HT1080 (cell line): ENCODE data around the gene AIF1L. TPM values are rescaled to one million over a fixed set of nuclear protein-coding genes. Genes with fewer than 3 reads are reported as not detected.
A peak's percentile ranks its signal among the peaks of the same experiment; 100 is the strongest.
"Not testable (repeated sequence)": the region's sequence is repeated elsewhere in the genome, so short reads cannot be mapped to it uniquely, and the experiment has no call there.

Experiments
- DNase-seq: peaks from one replicate; pipeline ENCODE4 v3.0.0-alpha.2; 2015; ENCODE audit warnings: low read depth
- total RNA-seq: library from RNA; depleted of rRNA; stranded (reverse); fragments of >200 nt; shearing (Covaris generic); gene quantifications from 2 replicates; pipeline ENCODE4 v1.2.3, GENCODE V29; 2014

The AIF1L gene
- total RNA-seq, 1 experiment from 2014 or later: 1.0 TPM

GRCh38 chr9:131117762-131118145 lies 21.4 kb downstream of the AIF1L start:
- DNase-seq: no peak

- no peak for DNase-seq
These were observed 23.3 kb downstream of the AIF1L start for GRCh38 chr9:131119600-131119999.

- no peak for DNase-seq
These were observed 24.4 kb downstream of the AIF1L start for GRCh38 chr9:131120620-131121228.

- no peak for DNase-seq
These were observed 25.0 kb downstream of the AIF1L start for GRCh38 chr9:131121346-131121745.

- no peak for DNase-seq
These were observed 25.8 kb downstream of the AIF1L start for GRCh38 chr9:131122158-131122557.

- no peak for DNase-seq
These were observed 28.6 kb downstream of the AIF1L start for GRCh38 chr9:131125038-131125287.

- peak; percentile 95 for DNase-seq
These were observed 29.1 kb downstream of the AIF1L start, which contains the start of gene NUP214 for GRCh38 chr9:131125288-131126058. Gene NUP214 (plus strand): TSS chr9:131125586. CDS start chr9:131125705, 119 bp downstream.

- no peak for DNase-seq
These were observed 29.7 kb downstream of the AIF1L start for GRCh38 chr9:131126059-131126426.

GRCh38 chr9:131129183-131129582 lies 32.9 kb downstream of the AIF1L start:
- DNase-seq: no peak

GRCh38 chr9:131138676-131139075 lies 42.3 kb downstream of the AIF1L start:
- no peak for DNase-seq

- no peak for DNase-seq
These were observed 43.8 kb downstream of the AIF1L start for GRCh38 chr9:131140112-131140511.

- DNase-seq: no peak
These were observed 44.2 kb downstream of the AIF1L start for GRCh38 chr9:131140550-131140949.

GRCh38 chr9:131142160-131142559 lies 45.8 kb downstream of the AIF1L start:
- no peak for DNase-seq

- no peak for DNase-seq
These were observed 47.9 kb downstream of the AIF1L start for GRCh38 chr9:131144201-131144600.

- DNase-seq: no peak
These were observed 48.9 kb downstream of the AIF1L start for GRCh38 chr9:131145245-131145644.

- DNase-seq: no peak
These were observed 49.9 kb downstream of the AIF1L start for GRCh38 chr9:131146186-131146585.

- DNase-seq: no peak
These were observed 51.9 kb downstream of the AIF1L start for GRCh38 chr9:131148276-131148675.

GRCh38 chr9:131148966-131149687 lies 52.8 kb downstream of the AIF1L start:
- no peak for DNase-seq

GRCh38 chr9:131149688-131150053 lies 53.3 kb downstream of the AIF1L start:
- DNase-seq: no peak

- no peak for DNase-seq
These were observed 57.3 kb downstream of the AIF1L start for GRCh38 chr9:131153595-131153994.

- DNase-seq: not testable (repeated sequence)
These were observed 62.3 kb downstream of the AIF1L start for GRCh38 chr9:131158673-131159072.

GRCh38 chr9:131160416-131161112 lies 64.2 kb downstream of the AIF1L start:
- no peak for DNase-seq
